ENCODE data around the gene TMPRSS5.

DNA sequence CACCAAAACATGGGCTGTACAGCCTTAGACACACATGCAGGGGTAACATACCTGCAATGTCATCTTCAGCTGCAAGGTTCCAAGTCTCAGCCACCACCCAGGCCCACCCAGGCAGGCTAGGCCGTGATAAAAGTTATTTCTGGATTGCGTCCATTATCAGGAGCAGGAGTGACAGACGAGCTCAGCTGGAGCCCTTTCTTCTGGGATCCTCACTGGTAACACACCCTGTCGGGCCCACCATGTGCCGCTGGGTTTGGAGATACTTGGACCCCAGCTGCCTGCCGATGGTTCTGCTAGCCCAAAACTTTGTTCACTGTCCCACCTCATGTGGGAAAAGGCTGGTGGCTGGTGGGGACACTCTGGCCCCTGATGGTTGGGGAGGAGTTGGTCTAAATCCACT lies 24.8 kb downstream of the TMPRSS5 start:
- TF ChIP-seq, protein P1, sequence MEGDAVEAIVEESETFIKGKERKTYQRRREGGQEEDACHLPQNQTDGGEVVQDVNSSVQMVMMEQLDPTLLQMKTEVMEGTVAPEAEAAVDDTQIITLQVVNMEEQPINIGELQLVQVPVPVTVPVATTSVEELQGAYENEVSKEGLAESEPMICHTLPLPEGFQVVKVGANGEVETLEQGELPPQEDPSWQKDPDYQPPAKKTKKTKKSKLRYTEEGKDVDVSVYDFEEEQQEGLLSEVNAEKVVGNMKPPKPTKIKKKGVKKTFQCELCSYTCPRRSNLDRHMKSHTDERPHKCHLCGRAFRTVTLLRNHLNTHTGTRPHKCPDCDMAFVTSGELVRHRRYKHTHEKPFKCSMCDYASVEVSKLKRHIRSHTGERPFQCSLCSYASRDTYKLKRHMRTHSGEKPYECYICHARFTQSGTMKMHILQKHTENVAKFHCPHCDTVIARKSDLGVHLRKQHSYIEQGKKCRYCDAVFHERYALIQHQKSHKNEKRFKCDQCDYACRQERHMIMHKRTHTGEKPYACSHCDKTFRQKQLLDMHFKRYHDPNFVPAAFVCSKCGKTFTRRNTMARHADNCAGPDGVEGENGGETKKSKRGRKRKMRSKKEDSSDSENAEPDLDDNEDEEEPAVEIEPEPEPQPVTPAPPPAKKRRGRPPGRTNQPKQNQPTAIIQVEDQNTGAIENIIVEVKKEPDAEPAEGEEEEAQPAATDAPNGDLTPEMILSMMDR (IDR thresholded peaks at IDR 0.05; ENCODE audit: low read depth, low read length, poor library complexity, severe bottlenecking) = no peak
- TF ChIP-seq EZH2phosphoT487 (IDR thresholded peaks at IDR 0.05; ENCODE audit: borderline replicate concordance, low read length) = no peak
